ENCODE measurements around the gene SLC9A9. TPM values are rescaled to one million over a fixed set of nuclear protein-coding genes. Genes with fewer than 3 reads are reported as not detected.

SLC9A9 gene
- total and polyA plus RNA-seq, 2 of the 8 experiments (the other 6 are each of a cell fraction or from before 2014, with no cell fraction given), result 0.48 to 1.1 TPM

- TF ChIP-seq, protein P1, sequence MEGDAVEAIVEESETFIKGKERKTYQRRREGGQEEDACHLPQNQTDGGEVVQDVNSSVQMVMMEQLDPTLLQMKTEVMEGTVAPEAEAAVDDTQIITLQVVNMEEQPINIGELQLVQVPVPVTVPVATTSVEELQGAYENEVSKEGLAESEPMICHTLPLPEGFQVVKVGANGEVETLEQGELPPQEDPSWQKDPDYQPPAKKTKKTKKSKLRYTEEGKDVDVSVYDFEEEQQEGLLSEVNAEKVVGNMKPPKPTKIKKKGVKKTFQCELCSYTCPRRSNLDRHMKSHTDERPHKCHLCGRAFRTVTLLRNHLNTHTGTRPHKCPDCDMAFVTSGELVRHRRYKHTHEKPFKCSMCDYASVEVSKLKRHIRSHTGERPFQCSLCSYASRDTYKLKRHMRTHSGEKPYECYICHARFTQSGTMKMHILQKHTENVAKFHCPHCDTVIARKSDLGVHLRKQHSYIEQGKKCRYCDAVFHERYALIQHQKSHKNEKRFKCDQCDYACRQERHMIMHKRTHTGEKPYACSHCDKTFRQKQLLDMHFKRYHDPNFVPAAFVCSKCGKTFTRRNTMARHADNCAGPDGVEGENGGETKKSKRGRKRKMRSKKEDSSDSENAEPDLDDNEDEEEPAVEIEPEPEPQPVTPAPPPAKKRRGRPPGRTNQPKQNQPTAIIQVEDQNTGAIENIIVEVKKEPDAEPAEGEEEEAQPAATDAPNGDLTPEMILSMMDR (IDR thresholded peaks at IDR 0.05; ENCODE audit: control extremely low read depth in 1 of 3, insufficient read depth in 1 of 3, low read depth in 1 of 3, low read length in 3 of 3), result no peak
- TF ChIP-seq TEAD4 (IDR thresholded peaks at IDR 0.05; ENCODE audit: low read depth, low read length) (no peak), KDM1A (IDR thresholded peaks at IDR 0.05; ENCODE audit: borderline replicate concordance, low read length) (no peak), GTF2F1 (IDR thresholded peaks at IDR 0.05; ENCODE audit: borderline replicate concordance, low read depth, low read length) (no peak), POLR2AphosphoS5 (IDR thresholded peaks at IDR 0.05; ENCODE audit: low read depth, low read length) (no peak)
These were observed 489.3 kb downstream of the SLC9A9 start (continued) for GRCh38 chr3:143358793-143359491.
